GM19238 (cell line): Measurements from ENCODE around the gene LEMD2.
A peak's percentile ranks its signal among the peaks of the same experiment; 100 is the strongest.

ENCODE experiments used
- DNase-seq: peaks from one replicate; pipeline ENCODE4 v3.0.0; 2011; ENCODE audit warnings: low spot score; ENCODE audit not compliant: insufficient read length

Gene LEMD2

DNA sequence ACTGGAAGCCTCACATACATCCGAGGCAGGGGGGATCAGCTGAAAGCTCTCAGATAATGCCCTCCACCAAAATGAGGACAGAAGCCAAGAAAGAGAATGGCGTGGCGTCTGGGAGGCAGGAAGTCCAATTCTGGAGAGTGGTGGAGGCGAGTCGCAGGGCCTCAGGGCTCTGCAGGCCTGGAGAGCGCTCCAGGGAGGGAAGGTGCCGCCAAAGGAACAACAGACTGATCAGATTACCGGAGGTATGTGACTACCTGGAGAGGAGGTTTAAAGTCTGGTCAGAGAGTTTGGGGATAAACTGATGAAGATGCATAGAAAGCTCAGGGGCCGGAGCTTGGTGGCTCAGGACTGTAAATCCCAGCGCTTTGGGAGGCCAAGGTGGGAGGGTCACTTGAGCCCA lies 31.0 kb downstream of the LEMD2 start:
- no peak for DNase-seq

DNA sequence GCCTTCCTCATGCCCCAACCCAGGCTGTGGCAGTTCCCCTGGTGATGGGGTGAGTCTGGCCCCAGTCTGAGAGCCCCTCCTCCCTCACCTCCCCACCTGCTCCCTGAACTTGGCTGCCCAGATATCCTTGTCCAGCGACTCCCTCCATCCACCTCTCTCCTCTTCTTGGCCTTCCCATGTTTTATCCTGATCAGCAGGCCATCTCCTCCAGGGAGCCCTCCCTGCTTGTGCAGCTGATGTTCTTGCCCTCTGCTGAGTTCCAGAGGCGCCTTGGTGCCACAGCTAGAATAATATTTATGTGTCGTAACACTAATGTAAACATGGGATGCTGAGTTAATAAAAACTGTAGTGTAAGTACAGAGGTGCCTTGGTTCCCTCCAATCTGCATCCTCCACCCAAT lies 31.8 kb downstream of the LEMD2 start:
- no peak for DNase-seq

GRCh38 chr6:33756211-33756954 lies 32.5 kb downstream of the LEMD2 start:
- no peak for DNase-seq

- DNase-seq: no peak
Observed at GRCh38 chr6:33755070-33755869, 33.7 kb downstream of the LEMD2 start.

DNA sequence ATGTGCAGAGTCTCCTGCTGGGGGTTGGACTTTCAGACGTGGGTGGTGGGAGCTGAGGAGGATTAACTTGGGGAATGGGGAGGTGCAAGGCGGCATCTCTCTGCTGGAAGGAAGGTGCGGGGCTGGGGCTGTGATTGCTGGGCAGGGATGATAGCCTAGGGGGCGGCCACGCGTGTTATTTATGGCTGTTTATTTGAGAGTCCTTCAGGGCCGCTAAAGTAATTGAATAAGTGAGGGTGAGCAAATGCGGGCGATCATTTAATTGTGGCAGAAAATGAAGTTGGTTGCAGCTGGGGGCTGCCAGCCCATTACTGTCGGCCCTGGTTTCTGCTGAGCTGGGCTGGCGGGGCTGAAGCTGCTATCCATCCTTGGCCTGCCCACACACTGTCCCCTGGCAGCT lies 34.7 kb downstream of the LEMD2 start:
- no peak for DNase-seq

DNA sequence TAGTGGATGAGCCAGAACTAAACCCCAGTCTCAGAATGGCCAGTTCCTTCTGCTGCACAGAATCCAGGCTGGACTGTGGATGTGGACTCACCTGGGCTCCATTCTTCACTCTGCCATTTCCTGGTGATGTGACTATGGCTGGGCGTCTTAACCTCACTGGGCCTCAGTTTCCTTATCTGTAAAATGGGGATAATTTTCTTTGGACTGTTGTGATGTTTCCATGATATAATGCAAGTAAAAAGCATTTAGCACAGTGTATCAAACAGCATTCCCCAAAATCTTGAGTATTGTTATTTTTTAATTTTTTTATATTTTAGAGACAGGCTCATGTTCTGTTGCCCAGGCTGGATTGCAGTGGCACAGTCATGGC lies 36.3 kb downstream of the LEMD2 start:
- no peak for DNase-seq

GRCh38 chr6:33751771-33752645 lies 36.9 kb downstream of the LEMD2 start:
- DNase-seq: no peak

DNA sequence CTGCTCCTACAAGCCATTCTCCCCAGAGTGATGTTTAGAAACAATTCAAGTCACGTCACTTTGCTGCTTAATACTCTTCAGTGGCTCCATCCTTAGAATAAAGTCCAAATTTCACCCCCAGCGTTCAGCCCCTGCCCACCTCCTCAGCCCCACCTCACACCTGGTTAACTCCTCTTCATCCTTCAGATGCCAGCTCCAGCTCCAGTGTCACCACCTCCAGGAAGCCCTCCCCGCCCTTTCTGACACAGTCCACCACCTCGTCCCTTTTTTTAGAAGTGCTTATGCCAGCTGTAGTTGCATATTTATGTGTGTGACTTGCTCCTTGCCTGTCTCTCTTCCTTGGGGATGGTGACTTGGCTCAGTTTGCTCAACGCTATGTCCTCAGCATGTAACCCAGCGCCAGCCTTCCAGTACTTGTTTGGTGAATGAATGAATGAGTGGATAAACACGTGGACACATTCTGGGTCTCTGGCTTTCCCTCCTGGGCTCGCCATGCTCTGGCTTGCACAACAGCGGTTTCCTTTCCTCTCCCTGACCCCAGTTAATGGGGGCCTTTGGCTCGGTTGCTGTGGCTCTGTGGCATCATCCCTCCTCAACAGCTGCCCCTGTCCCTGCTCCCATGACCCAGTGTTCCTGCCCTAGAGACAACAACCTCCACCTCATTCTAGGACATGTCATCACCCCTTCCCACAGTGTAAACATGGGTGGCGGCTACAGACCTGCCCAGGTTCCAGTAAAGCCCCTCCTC lies 38.5 kb downstream of the LEMD2 start:
- DNase-seq: no peak

- DNase-seq: no peak
Observed at GRCh38 chr6:33749401-33749800, 39.5 kb downstream of the LEMD2 start.

- DNase-seq: no peak
Observed at GRCh38 chr6:33748841-33749240, 40.1 kb downstream of the LEMD2 start.

DNA sequence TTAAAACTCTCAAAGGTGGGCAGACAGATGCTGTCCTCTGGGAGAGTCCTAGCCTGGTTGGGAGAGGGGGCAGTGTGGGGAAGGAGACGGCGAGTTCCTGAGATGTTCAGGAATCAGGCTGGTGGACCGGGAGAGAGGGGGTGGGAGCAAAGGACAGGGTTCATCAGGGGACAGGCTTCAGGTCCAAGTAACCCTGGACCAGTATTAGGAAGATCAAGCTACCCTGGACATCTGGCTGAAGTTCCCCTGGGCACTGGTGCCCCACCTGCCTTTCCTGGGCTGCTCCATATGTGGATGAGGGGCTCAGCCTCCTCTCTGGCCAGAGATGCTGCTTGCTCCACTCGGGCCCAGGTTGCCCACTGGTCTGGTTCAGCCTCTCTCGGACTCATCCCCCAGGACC lies 41.1 kb downstream of the LEMD2 start:
- no peak for DNase-seq

DNA sequence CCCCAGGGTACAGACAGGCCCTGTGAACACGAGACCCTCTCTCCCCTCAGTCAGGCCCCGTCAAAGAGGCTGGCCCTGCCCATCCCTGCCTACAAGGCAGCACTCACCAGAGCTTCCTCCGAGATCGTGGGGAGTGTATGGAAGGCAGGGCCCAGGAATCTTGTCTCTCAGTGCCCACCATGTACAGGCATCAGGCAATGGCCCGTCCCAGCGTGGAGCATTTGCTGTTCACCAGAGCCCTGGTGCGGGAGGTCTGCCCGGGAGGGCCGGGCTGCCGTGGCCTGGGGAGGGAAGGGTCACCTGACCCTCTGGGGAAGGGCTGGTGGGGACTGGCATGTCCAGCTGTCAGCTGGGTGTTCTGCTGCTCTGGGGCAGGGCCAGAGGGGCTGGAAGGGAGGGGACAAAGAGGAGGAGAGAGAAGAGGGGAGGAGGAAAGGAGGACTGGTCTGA lies 42.3 kb downstream of the LEMD2 start, which contains the start of gene IP6K3:
Gene IP6K3 (minus strand): TSS at position 255 of the 450 bp plus-strand sequence. CDS start 11,429 bp downstream, outside the sequence.
- DNase-seq: no peak

- DNase-seq: no peak
Observed at GRCh38 chr6:33746036-33746600, 42.8 kb downstream of the LEMD2 start.

GRCh38 chr6:33745548-33745947 lies 43.4 kb downstream of the LEMD2 start:
- no peak for DNase-seq

- DNase-seq: no peak
Observed at GRCh38 chr6:33744895-33745546, 43.9 kb downstream of the LEMD2 start.

DNA sequence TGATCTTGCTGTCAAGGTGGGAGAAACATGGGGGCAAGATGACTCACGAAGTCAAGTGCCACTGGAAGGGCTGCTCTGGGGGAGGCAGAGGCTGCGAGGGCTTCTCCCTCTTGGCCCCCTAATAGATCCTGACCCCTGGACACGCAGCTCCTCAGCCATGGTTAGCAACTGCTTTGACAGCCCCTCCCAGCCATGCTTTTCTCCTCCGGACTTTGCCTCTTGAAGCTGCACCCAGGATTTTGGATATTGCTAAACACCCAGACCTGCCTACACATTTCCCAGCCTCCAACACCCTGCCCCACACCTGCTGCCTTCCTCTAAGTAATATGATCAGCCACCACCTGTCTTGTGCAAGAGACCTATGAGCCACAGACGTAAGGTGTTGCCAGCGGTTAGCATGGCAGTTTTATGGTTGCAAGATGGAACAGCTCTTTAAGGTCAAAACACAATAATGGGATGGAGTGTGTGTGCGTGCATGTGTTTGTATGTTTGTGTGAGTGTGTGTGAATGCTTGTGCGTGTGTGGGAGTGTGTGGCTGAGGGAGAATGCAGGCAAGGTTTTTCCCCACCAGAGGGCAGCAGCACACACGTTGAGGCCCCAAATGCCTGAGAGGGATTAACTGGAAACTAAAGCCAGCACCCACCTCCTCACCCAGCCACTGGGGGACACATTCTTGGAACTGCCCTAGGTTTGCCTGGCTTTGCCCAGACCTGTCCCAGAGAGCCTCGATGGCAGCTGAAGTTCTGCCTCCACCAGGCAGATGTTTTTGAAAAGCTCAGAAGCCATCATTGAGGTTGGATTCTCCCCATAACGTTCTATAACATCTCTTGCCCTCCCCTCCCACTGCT lies 44.7 kb downstream of the LEMD2 start:
- DNase-seq: peak; percentile 76

GRCh38 chr6:33742837-33743236 lies 46.1 kb downstream of the LEMD2 start:
- no peak for DNase-seq

- DNase-seq: no peak
Observed at GRCh38 chr6:33742092-33742491, 46.8 kb downstream of the LEMD2 start.

DNA sequence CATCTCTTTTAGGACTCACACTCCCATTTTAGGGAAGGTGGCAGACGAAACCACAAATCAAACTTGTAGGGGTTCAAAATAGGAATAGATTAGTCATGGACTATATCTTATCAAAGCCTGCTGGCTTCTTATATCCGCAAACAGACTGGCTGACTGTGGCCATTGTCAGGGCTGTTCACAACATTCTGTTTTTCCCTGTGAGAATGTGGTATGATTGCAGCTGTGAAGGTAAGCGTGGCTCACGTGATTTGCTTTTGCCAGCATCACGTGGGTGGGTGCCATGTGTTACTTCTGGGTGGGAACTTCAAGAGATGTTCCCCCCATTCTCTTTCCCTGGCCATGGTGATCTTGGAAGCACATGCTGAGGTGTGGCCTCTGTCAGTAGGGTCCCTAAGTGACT lies 48.1 kb downstream of the LEMD2 start:
- no peak for DNase-seq
